GM23338 (cell line): ENCODE results near the gene SEMA5A.

ENCODE experiments used
- CREB1 ChIP-seq: fragments of 250-450 bp; sonication (Bioruptor Pico); IDR thresholded peaks from 2 replicates; pipeline ENCODE4 v1.5.0; 2020; ENCODE audit warnings: low read depth, mild to moderate bottlenecking, moderate library complexity
- EZH2 ChIP-seq: fragments of 200-600 bp; sonication (generic); IDR thresholded peaks from one replicate; pipeline ENCODE4 v1.8.0; 2017; ENCODE audit warnings: antibody characterized with exemption, mild to moderate bottlenecking, low read depth; ENCODE audit not compliant: unreplicated experiment
- EZH2phosphoT487 ChIP-seq: fragments of 200-600 bp; sonication (generic); IDR thresholded peaks from one replicate; pipeline ENCODE4 v1.8.1; 2018; ENCODE audit warnings: antibody characterized with exemption; ENCODE audit not compliant: unreplicated experiment
- JUNB ChIP-seq: IDR thresholded peaks from one replicate; pipeline ENCODE4 v1.6.1; 2016; ENCODE audit warnings: antibody characterized with exemption; ENCODE audit not compliant: unreplicated experiment
- NANOG ChIP-seq: IDR thresholded peaks from 2 replicates; pipeline ENCODE4 v1.6.1; 2016; ENCODE audit warnings: antibody characterized with exemption, borderline replicate concordance
- POLR2AphosphoS5 ChIP-seq: IDR thresholded peaks from 2 replicates; pipeline ENCODE4 v1.6.1; 2016; ENCODE audit warnings: antibody characterized with exemption, low read depth
- STAT1 ChIP-seq: IDR thresholded peaks from one replicate; pipeline ENCODE4 v1.6.1; 2016; ENCODE audit warnings: antibody characterized with exemption; ENCODE audit not compliant: unreplicated experiment
- ZNF331 ChIP-seq: fragments of 250-450 bp; sonication (Bioruptor Pico); IDR thresholded peaks from 2 replicates; pipeline ENCODE4 v1.5.0; 2020; ENCODE audit warnings: low read depth, mild to moderate bottlenecking, moderate library complexity
- TF ChIP-seq, protein P1 (sequence below), 2 experiments: fragments of 200-600 bp in 1 of 2; sonication (generic) in 1 of 2; conservative IDR thresholded peaks; 2 replicates each; pipeline versions ENCODE4 v1.5.1 to v1.6.1; 2016 to 2017; ENCODE audit warnings: antibody characterized with exemption in 2 of 2, low read depth in 2 of 2, mild to moderate bottlenecking in 2 of 2, moderate library complexity in 1 of 2
- TF ChIP-seq, protein P2 (sequence below): IDR thresholded peaks from one replicate; pipeline ENCODE4 v1.6.1; 2018; ENCODE audit warnings: antibody characterized with exemption; ENCODE audit not compliant: unreplicated experiment
- TF ChIP-seq, protein P3 (sequence below): IDR thresholded peaks from 2 replicates; pipeline ENCODE4 v1.6.1; 2016; ENCODE audit warnings: antibody characterized with exemption
- TF ChIP-seq, protein P4 (sequence below): fragments of 250-450 bp; sonication (Bioruptor Pico); IDR thresholded peaks from 2 replicates; pipeline ENCODE4 v1.5.0; 2020; ENCODE audit warnings: mild to moderate bottlenecking, moderate library complexity

DNA sequence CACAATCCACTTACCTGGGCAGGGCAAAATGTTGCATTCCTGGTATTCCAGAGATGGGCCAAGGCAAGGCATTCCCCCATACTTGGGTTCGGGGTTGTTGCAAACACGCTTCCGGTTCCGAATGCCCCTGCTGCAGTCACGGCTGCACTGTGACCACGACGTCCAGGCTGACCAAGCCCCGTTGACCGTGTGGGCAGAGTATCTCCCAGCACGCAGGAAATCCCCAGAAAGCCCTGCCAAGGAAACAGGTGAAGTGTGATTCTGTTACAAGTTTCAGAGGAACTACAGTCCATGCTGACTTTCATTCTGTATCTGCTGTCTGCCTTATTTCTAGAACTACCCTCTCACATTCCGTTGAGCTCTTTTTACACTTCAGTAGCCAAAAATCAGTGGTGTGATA, 483.0 kb downstream of the SEMA5A start:
- TF ChIP-seq, protein P1, sequence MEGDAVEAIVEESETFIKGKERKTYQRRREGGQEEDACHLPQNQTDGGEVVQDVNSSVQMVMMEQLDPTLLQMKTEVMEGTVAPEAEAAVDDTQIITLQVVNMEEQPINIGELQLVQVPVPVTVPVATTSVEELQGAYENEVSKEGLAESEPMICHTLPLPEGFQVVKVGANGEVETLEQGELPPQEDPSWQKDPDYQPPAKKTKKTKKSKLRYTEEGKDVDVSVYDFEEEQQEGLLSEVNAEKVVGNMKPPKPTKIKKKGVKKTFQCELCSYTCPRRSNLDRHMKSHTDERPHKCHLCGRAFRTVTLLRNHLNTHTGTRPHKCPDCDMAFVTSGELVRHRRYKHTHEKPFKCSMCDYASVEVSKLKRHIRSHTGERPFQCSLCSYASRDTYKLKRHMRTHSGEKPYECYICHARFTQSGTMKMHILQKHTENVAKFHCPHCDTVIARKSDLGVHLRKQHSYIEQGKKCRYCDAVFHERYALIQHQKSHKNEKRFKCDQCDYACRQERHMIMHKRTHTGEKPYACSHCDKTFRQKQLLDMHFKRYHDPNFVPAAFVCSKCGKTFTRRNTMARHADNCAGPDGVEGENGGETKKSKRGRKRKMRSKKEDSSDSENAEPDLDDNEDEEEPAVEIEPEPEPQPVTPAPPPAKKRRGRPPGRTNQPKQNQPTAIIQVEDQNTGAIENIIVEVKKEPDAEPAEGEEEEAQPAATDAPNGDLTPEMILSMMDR (conservative IDR thresholded peaks at IDR 0.05; ENCODE audit: low read depth in 2 of 2): no peak
- TF ChIP-seq EZH2 (no peak), CREB1 (CRISPR knock-in tag) (no peak), POLR2AphosphoS5 (no peak), JUNB (no peak), NANOG (no peak), EZH2phosphoT487 (no peak), STAT1 (no peak), ZNF331 (no peak)
- TF ChIP-seq, protein P2, sequence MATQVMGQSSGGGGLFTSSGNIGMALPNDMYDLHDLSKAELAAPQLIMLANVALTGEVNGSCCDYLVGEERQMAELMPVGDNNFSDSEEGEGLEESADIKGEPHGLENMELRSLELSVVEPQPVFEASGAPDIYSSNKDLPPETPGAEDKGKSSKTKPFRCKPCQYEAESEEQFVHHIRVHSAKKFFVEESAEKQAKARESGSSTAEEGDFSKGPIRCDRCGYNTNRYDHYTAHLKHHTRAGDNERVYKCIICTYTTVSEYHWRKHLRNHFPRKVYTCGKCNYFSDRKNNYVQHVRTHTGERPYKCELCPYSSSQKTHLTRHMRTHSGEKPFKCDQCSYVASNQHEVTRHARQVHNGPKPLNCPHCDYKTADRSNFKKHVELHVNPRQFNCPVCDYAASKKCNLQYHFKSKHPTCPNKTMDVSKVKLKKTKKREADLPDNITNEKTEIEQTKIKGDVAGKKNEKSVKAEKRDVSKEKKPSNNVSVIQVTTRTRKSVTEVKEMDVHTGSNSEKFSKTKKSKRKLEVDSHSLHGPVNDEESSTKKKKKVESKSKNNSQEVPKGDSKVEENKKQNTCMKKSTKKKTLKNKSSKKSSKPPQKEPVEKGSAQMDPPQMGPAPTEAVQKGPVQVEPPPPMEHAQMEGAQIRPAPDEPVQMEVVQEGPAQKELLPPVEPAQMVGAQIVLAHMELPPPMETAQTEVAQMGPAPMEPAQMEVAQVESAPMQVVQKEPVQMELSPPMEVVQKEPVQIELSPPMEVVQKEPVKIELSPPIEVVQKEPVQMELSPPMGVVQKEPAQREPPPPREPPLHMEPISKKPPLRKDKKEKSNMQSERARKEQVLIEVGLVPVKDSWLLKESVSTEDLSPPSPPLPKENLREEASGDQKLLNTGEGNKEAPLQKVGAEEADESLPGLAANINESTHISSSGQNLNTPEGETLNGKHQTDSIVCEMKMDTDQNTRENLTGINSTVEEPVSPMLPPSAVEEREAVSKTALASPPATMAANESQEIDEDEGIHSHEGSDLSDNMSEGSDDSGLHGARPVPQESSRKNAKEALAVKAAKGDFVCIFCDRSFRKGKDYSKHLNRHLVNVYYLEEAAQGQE: no peak
- TF ChIP-seq, protein P3, sequence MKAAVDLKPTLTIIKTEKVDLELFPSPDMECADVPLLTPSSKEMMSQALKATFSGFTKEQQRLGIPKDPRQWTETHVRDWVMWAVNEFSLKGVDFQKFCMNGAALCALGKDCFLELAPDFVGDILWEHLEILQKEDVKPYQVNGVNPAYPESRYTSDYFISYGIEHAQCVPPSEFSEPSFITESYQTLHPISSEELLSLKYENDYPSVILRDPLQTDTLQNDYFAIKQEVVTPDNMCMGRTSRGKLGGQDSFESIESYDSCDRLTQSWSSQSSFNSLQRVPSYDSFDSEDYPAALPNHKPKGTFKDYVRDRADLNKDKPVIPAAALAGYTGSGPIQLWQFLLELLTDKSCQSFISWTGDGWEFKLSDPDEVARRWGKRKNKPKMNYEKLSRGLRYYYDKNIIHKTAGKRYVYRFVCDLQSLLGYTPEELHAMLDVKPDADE: no peak
- TF ChIP-seq, protein P4, sequence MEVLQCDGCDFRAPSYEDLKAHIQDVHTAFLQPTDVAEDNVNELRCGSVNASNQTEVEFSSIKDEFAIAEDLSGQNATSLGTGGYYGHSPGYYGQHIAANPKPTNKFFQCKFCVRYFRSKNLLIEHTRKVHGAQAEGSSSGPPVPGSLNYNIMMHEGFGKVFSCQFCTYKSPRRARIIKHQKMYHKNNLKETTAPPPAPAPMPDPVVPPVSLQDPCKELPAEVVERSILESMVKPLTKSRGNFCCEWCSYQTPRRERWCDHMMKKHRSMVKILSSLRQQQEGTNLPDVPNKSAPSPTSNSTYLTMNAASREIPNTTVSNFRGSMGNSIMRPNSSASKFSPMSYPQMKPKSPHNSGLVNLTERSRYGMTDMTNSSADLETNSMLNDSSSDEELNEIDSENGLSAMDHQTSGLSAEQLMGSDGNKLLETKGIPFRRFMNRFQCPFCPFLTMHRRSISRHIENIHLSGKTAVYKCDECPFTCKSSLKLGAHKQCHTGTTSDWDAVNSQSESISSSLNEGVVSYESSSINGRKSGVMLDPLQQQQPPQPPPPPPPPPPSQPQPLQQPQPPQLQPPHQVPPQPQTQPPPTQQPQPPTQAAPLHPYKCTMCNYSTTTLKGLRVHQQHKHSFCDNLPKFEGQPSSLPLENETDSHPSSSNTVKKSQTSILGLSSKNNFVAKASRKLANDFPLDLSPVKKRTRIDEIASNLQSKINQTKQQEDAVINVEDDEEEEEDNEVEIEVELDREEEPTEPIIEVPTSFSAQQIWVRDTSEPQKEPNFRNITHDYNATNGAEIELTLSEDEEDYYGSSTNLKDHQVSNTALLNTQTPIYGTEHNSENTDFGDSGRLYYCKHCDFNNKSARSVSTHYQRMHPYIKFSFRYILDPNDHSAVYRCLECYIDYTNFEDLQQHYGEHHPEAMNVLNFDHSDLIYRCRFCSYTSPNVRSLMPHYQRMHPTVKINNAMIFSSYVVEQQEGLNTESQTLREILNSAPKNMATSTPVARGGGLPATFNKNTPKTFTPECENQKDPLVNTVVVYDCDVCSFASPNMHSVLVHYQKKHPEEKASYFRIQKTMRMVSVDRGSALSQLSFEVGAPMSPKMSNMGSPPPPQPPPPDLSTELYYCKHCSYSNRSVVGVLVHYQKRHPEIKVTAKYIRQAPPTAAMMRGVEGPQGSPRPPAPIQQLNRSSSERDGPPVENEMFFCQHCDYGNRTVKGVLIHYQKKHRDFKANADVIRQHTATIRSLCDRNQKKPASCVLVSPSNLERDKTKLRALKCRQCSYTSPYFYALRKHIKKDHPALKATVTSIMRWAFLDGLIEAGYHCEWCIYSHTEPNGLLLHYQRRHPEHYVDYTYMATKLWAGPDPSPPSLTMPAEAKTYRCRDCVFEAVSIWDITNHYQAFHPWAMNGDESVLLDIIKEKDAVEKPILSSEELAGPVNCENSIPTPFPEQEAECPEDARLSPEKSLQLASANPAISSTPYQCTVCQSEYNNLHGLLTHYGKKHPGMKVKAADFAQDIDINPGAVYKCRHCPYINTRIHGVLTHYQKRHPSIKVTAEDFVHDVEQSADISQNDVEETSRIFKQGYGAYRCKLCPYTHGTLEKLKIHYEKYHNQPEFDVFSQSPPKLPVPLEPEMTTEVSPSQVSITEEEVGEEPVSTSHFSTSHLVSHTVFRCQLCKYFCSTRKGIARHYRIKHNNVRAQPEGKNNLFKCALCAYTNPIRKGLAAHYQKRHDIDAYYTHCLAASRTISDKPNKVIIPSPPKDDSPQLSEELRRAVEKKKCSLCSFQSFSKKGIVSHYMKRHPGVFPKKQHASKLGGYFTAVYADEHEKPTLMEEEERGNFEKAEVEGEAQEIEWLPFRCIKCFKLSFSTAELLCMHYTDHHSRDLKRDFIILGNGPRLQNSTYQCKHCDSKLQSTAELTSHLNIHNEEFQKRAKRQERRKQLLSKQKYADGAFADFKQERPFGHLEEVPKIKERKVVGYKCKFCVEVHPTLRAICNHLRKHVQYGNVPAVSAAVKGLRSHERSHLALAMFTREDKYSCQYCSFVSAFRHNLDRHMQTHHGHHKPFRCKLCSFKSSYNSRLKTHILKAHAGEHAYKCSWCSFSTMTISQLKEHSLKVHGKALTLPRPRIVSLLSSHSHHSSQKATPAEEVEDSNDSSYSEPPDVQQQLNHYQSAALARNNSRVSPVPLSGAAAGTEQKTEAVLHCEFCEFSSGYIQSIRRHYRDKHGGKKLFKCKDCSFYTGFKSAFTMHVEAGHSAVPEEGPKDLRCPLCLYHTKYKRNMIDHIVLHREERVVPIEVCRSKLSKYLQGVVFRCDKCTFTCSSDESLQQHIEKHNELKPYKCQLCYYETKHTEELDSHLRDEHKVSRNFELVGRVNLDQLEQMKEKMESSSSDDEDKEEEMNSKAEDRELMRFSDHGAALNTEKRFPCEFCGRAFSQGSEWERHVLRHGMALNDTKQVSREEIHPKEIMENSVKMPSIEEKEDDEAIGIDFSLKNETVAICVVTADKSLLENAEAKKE: no peak
